HG03558 (cell line): Measurements from ENCODE around the gene KCNQ1.

Experiments used
- ATAC-seq: cut with Tn5 transposase; IDR thresholded peaks from one replicate; pipeline ENCODE4 v1.9.1; 2021; ENCODE audit warnings: moderate number of reproducible peaks; ENCODE audit not compliant: unreplicated experiment; ENCODE audit errors: extremely low read depth

KCNQ1 gene

DNA sequence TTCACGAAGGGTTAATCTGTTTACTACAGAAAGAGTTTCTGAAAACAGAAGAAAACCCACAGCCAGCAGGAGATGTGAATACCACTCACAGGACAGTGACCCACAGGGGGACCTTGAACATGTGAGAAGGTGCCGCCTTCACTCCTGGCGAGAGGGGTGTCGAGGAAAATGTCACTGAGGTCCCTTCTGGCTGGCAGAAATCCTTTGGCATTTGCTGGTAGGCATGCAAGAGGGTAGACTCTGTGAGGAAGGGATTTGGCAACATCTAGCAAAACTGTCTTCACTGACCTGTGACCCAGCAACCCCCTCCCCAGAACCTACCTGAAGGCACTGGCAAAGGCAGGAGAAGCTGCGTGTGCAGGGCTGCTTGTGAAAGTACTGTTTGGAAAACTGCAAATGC lies 8.6 kb downstream of the KCNQ1 start:
- no peak for ATAC-seq

DNA sequence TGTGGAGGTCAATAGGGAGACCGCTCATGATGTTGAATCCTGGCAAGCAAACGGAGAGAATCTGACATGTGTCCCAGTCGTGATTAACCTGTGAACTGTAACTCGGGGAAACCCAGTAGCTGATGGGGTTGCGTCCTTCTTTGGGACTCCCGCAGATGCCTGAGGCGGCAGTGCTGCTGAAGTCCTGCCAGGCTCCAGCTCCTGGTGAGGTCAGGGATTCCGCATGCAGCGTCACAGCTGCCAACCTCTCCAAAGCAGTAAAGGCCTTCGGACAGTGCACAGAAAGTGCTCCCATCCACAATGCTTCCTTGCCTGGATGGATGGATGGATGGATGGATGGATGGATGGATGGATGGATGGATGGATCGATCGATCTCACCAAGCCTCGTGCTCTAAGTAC lies 13.5 kb downstream of the KCNQ1 start:
- no peak for ATAC-seq

DNA sequence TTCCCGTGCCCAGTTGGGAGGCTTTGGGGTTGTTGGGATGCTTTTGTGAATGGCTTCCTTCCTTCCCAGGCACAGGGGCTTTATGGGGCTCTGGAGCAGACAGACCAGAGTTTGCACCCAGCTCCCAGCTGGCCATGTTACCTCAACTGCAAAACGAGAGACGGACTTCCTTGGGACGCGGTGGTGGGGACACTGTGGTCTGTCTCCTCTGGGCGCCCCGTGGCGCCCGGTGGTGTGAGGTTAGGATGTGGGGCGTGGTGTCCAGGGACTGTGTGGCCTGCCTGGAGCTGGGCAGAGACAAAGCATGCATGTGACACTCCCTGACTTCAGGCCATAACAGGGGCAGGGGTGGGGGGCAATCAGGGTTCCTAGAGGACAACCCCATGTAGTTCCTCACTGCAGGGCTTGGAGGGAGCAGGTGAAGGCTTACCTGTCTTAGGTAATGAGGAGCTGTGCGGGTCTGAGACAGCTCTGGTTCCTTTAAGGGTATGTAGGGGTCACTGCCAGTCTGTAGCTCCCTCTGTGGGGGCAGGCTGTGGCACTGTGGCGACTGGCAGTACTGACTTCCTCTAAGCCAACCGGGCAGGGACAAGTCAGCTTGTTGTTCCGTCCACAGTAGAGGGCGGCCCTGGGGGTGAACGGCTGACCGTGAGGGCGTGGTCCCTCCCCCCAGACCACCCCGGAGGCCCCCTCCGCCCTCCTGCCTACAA lies 14.4 kb downstream of the KCNQ1 start:
- no peak for ATAC-seq

DNA sequence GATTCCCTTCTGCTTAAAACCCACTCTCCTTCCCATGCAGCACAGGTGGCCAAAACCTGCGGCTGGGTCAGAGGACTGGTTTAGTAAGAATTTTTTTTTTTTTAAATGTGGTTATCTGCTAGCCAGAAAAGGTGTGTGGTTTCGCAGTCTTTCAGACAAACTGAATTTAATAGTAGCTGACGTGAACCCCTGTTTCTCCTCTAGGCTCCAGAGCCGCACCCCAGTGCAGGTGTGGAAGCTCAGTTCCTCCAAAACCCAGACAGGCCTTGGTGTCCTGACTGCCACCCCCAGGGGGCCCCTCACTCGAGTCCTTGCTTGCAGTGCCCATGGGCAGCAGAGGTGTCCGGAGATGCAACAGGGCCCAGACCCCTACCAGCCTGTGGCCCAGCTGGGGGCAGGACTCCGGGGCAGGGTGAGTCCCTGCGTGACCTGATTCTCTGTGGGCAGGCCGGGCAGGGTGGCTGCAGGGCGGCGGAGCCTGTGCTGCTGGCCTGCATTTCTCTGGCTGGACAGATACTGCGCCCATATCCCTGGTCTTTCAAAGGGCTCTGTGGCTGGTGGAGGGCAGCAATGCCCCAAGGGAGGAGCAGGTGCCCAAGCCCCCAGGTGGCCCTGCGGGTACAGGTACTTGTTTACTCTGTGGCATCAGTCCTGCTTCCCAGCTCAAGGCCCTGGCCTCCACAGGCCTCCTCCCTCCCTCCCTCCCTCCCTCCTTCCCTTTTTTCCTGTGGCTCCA lies 15.2 kb downstream of the KCNQ1 start:
- no peak for ATAC-seq

DNA sequence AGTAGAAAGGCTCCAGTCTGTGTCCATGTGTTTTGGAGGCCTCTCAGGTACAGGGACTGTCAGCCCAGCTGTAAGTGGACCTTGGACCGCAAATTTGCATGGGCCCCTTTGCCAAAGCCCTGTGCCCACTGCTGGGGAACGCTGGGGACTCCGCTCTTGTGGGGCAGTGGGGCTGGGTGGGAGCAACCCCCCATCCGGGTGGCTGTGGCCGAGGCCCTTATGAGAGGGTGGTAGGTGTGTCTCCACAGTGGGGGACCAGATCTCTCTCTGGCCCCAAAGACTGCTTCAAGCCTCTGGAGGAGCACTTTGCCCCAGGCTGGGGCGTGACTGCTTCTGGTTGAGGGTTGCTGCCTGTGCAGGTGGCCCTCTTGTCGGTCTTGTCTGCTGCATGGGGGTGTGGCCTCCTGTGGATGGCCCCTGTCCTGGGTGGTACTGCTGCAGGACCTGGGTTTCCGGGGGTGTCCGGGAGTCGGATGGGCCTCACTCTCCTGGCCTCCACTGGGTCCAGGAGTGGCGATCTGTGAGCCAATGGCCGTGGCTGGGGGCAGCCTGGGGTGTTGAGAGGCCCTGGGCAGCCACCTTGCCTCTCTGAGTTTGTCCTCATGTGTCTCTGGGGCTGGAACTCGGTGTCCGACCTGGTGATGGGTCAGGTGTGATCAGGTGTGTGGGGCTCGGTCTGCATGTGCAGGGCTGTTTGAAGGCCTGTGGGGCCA lies 15.9 kb downstream of the KCNQ1 start:
- ATAC-seq: no peak

DNA sequence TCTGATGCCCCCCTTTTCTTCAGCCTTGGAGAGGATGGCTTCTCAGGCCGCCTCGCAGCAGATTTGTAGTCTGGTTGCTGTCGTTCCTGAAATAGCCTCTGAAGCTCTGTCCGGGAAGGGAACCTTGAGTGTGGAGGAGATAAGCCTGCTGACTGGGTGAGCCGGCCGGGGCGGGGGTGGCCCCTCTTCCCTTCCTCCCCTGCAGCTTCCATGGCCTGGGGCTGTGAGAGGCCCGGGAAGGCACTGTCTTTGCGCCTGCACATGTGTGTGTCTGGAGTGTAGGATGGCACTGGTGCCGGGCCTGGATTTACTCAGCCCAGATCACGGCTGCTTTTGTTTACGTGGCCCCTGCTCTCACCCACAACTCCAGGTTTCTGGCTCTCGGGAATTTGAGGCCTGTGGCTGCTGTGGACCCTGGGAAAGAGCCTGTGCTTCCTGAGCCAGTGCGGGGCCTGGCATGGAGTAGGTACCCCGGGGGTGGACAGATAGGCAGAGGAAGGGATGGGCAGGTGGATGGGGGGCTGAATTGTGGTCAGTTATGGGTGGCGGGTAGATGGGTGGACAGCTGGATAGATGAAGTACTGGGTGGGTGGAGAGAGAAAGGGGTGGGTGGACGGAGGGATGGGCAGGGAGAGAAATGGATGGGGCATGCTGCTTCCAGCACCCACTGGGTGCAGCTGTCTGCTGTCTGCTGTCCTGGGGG lies 16.6 kb downstream of the KCNQ1 start:
- no peak for ATAC-seq

DNA sequence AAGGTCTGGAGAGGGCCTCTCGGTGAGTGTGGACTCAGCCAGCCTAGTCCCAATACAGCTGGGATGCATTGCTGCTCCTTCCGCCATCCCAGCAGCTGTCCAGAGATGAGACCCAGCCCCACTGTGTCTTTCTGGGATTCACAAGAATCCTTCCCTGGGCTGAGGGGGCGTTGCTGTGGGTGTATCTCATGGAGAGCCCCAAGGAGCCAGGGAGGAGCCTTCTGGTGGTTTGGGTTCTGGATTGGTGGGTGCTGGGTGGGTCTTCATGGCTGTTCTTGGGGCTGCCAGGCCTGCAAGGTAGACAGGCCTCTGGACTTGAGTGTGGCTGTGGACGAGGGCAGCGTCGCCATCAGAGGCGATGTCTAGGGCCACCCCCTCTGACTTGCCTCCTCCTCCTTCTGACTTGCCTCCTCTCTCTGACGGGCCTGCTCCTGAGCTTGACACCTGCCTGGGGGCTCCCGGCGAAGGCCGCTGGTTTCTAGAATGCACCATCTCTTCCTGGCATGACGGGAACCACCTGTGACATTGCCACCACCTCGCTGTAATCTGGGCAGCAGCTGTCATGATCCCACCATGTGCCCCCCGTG lies 17.2 kb downstream of the KCNQ1 start:
- ATAC-seq: no peak

DNA sequence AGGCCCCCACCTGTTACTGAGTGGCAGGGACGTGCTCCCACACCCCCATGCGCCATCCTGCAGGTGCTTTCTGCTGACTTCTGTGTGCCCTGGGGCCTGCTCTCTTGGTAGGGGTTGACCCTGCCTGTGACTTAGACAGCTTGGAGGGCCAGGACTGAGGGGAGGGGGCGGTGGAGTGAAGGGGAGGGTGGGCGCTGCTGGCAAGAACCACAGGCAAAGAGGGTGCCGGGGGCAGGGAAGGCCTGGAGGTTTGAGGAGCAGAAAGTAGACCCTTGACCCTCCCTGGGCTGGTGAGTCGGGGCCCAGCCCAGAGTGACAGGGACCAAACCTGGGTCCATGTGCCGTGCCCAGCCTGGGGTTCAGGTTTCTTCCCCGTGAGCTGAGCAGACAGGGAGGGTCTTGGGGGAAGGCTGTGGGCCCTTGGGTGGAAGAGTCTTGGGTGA lies 17.8 kb downstream of the KCNQ1 start:
- no peak for ATAC-seq

DNA sequence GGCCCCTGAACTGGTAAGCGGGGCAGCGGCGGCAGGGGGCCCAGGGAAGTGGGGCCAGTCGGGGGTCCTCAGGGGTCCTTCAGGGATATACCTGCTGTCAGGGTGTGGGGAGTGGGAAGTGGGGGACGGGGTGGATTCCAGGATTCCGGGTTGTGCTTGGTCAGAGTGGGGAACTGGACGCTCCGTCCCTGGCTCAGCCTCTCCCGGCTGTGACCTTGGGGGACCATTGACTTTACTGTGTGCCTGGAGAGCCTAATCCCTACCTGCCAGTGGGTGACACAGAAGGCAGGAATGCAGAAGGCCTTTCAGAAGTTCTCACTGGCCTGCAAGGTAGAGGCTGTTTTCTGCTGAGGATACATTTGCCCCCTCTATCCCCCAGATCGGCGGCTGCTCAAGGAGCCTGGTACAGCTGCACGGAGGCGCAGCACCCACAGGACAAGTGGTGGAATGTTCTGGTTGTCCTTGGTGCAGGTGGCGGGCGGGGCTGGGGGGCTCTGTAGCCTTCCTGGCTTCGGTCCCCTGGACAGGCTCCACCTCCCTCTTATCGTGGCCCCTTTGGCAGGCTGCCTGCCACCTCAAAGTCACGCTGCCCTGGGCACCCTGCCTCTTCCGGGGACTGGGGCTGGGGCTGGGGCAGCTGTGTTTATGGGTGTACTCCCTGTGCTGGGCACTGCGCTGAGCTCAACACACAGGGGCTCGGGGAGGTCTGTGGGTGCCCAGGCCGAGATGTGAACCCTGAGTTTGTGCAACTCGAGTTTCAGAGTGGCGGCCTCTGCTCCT lies 18.4 kb downstream of the KCNQ1 start:
- no peak for ATAC-seq

DNA sequence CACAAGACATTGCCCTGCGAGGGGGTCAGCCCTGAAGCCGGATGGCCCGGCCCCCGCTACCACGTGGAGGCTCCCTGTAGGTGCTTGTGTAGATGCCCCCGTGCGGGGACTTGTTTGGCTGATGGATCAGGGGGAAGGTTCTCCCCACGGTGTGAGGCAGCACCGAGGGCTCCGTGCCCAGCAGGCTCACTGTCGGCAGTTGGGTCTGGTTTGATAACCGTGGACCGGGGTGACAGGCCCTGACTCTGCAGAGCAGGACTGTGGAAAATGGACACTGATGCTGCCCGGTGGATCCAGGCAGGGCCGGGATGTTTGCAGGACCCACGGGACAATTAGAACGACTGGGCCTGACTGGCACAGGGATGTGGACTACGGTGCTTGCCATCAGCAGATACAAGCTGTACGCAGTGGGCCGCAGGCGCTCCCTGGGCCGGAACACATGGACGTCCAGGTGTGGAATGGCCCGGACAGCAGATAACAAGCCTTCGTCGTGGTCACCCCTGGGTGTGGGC lies 19.0 kb downstream of the KCNQ1 start:
- no peak for ATAC-seq

DNA sequence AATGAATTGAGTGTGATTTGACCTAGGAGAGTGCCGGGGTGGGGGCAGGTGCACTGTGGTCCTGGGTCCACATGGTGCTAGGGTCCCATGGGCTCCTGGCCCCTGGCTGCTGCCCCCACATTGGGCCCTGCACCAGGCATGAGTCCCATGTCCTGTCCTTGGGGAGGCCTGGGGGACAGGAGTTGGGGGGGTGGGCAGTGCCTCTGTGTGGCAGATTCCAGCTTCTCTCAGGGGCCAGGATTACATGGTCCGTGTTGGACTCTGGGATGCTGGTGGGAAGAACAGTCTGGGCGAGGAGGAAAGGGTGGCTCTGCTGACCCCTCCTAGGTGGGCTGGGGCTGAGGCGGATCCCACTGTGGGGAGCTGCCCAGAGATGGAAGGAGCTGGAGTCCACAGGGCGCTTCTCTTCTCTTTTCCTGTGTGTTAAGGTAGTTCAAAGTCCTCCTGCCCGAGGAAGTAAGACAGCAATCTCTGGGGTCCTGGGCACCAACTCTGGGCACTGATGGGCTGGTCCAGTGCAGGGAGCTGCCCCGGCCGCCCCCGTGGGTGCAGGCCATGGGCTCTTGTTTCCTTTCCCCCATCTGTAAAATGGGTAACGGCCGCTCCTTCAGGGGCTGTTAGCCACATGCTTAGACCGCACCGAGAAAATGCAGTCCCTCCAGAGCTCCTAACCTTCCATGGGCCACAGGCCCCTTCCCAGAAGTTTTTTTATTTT lies 19.8 kb downstream of the KCNQ1 start:
- ATAC-seq: no peak

DNA sequence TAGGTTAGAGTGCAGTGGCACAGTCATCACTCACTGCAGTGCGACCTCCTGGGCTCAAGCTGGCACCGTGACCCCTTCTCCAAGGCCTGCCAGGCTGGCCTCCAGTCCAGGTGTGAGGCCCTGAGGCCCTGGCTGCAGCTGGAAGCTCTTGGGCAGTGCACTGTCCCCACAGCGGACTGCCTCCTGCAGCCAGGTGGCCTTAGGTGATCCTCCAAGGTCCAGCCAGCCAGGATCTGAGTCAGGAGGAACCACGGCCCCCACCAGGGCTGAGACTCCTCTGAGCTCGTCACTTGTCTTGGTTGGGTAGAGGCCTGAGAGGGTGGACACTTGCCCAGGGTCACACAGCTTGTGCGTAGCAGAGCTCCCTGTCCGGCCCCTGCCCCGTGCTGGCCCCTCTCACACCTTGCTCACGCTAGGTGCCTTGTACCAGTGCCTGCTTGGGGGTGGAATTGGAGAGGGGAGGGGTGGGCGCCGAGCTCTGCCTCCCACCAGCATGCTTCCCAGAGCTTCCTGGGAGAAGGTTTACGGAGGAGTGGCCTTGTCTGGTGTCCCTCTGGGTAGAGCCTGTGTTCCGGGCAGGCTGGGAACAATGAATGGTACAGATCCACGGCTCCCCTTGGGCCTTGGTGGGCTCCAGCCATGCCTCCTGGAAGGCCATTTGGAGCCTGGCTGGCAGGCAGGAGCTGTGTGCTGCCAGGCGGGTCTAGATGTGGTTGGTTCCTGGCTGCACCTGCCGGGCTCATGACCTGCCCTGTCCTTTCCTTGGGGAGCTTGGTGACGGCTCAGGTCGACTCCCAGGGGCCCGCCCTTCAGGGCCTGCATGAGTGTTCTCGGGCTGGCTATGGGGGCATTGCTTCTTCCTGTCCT lies 20.6 kb downstream of the KCNQ1 start:
- no peak for ATAC-seq

DNA sequence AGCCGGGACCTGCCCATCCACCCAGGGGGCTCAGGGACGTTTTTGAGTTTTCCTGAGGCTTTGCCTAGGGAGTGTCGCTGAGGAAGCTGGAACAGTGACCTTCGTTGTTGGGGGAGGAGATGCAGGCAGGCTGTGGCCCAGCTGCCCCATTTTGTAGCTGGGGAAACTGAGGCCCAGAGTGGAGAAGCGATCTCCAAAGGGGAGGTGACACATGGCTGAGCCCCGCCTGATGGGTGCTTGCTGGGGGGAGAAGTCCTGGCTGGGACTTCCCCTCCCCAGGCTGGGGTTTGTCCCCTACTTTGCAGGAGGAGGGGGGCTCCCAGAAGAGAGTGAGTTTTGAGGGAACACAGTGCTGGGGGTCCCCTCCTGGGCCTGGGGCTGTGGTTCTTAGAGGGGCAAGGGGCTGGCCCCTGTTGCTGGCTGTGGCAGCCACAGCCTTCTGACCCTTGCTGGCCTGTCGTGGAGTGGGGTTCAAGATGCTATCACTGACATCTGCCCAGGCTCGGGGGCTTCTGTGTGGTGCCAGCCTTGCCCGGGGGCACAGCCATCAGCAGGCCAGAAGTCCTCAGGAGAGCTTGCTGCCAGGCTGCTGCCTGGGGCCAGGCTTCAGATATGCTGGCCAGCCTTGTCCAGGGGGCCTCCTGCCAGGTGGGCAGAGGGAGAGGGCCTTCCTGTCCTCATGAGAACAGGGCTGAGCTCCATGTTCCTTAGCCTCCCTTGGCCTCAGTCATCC lies 21.4 kb downstream of the KCNQ1 start:
- no peak for ATAC-seq

DNA sequence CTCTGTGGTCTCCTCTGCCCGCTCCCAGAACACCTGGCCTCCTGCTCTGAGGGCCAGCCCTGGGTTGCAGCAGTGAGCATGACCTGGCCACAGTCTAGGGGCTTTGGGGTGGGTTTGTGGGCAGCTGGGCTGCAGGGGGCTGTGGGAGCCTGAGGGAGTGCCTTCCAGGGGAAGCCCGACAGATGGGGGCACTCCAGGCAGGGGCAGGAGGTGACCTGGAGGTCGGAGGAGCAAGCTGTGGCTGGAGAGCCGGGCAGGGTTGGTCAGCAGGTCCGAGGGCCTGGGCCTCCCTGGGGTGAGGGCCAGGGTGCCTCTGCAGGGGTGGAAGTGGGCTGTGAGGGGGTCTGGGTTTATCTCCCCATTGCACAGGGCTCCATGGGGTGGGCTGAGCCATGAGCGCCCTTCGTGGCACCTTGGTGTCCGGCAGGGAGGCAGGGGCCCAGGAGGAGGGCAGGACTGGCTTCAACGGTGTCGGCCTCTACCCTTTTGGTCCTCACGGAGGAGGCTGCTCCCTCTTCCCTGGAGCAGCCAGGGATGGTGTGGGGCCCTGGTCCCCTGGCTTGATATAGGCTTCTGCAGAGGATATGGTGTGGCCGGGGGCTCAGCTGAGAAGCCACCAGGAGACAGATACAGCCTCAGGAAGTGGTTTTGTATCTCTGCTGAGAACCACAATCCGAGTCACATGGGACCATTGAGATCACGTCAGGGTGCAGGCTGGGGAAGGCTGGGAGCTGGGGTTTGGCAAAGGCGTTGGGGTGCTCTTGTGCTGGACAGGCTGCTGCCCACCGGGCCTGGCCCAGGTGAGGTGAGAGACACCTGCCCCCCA lies 22.3 kb downstream of the KCNQ1 start:
- no peak for ATAC-seq

DNA sequence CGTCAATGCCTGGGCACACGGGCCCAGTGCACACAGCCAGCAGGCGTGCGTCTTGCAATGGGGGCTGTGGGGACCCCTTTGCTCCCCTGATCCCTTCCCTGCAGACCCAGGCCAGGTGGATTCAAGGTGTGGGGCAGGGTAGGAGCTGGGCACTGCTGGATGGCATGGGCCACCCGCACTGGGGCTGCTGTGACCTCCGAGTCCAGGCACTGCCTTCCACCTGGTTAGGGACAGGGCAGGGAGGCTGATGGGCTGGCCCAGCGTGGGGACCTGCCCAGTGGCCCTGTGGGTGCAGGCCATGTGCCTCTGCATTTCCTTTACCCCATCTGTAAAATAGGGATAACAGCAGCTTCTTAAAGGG lies 22.9 kb downstream of the KCNQ1 start:
- ATAC-seq: no peak
